22Rv1 (cell line): ENCODE measurements around the gene RAB5B.

Source experiments
- CTCF ChIP-seq: fragments of 450-650 bp; IDR thresholded peaks from 2 replicates; pipeline ENCODE4 v1.5.1; 2017; ENCODE audit warnings: mild to moderate bottlenecking
- ZFX ChIP-seq: fragments of 450-650 bp; IDR thresholded peaks from 2 replicates; pipeline ENCODE4 v1.6.1; 2017; ENCODE audit warnings: antibody characterized with exemption, borderline replicate concordance

GRCh38 chr12:55965941-55966407, 7.9 kb upstream of the RAB5B start, which contains the start of gene PMEL:
- no peak for TF ChIP-seq CTCF
- TF ChIP-seq ZFX, result no peak
